Activated CD8-positive, alpha-beta memory T cell treated with anti-CD3 and anti-CD28 coated beads for 48 hours (primary cell): ENCODE results near the gene PYROXD2.

Experiments used
- DNase-seq, 3 experiments: peaks; one replicate each; pipeline ENCODE4 v3.0.0-alpha.2; 2020; ENCODE audit warnings: low read depth in 2 of 3, low spot score in 2 of 3

PYROXD2 gene

GRCh38 chr10:98338318-98338717, 76.7 kb downstream of the PYROXD2 start:
- no peak for DNase-seq

- no peak for DNase-seq
Measured at GRCh38 chr10:98337484-98337883, 77.5 kb downstream of the PYROXD2 start.
